B cell (primary cell): ENCODE measurements around the gene C17orf113. TPM values are rescaled to one million over a fixed set of nuclear protein-coding genes. Genes with fewer than 3 reads are reported as not detected.
A peak's percentile ranks its signal among the peaks of the same experiment; 100 is the strongest.

Source experiments
- ATAC-seq: fragments of 200-7000 bp; cut with Tn5 transposase; one replicate; pipeline ENCODE4 v1.10.0; 2021; ENCODE audit warnings: low read depth, mild to moderate bottlenecking, moderate number of reproducible peaks, moderate library complexity
- CTCF ChIA-PET: fragments of 350-600 bp; sonication (Branson Sonifier 250); formaldehyde crosslinking; loops from one replicate; lab custom pipeline; 2021; ENCODE audit warnings: antibody characterized with exemption, inconsistent platforms; lab: Charles Lee
- POLR2A ChIA-PET: fragments of 350-600 bp; sonication (Branson Sonifier 250); formaldehyde crosslinking; loops from one replicate; lab custom pipeline; 2021; ENCODE audit warnings: antibody characterized with exemption; lab: Charles Lee
- DNase-seq: peaks from one replicate; pipeline ENCODE4 v3.0.0; 2013
- H2AFZ ChIP-seq: 2 replicates; pipeline ENCODE4 v1.6.1; 2012; ENCODE audit warnings: mild to moderate bottlenecking, low read depth, low read length; ENCODE audit not compliant: insufficient read depth, poor library complexity, severe bottlenecking
- H3K27ac ChIP-seq, 2 donors: 1 replicate in 1 of 2; 2 replicates in 1 of 2; pipeline ENCODE4 v1.5.1; 2012 to 2013; ENCODE audit warnings: low read length in 2 of 2, mild to moderate bottlenecking in 2 of 2, moderate library complexity in 1 of 2
- H3K27me3 ChIP-seq, 4 experiments: fragments of 200-600 bp in 1 of 4; sonication (generic) in 1 of 4; replicated peaks in 1 of 4; 1 replicate in 2 of 4; 2 replicates in 2 of 4; pipeline versions ENCODE4 v1.6.1 to v1.7.0; 2013 to 2016; ENCODE audit warnings: low read length in 3 of 4, mild to moderate bottlenecking in 2 of 4, mixed read lengths in 1 of 4, moderate library complexity in 1 of 4; ENCODE audit not compliant: insufficient read depth in 4 of 4, control insufficient read depth in 3 of 4; ENCODE audit errors: control extremely low read depth in 1 of 4
- H3K36me3 ChIP-seq, 2 experiments: replicated peaks in 1 of 2; 1 replicate in 1 of 2; 2 replicates in 1 of 2; pipeline versions ENCODE4 v1.6.1 to v1.7.1; 2013; ENCODE audit warnings: low read length in 1 of 2; ENCODE audit not compliant: insufficient read depth in 2 of 2, control insufficient read depth in 1 of 2; ENCODE audit errors: control extremely low read depth in 1 of 2, extremely low read depth in 1 of 2
- H3K4me1 ChIP-seq, 2 donors: fragments of 200-600 bp in 1 of 2; sonication (generic) in 1 of 2; 1 replicate in 1 of 2; 2 replicates in 1 of 2; pipeline versions ENCODE4 v1.5.1 to v1.6.1; 2013 to 2017; ENCODE audit warnings: low read length in 2 of 2; ENCODE audit not compliant: control insufficient read depth in 2 of 2, insufficient read depth in 2 of 2
- H3K4me2 ChIP-seq: replicated peaks from 2 replicates; pipeline ENCODE3; 2012; ENCODE audit warnings: mild to moderate bottlenecking, low read depth, low read length; ENCODE audit not compliant: poor library complexity, severe bottlenecking
- H3K4me3 ChIP-seq, 5 experiments: fragments of 200-600 bp in 1 of 5; sonication (generic) in 1 of 5; 1 replicate in 3 of 5; 2 replicates in 2 of 5; pipeline versions ENCODE4 v1.5.1 to v1.7.0; 2011 to 2016; ENCODE audit warnings: low read length in 4 of 5, mild to moderate bottlenecking in 4 of 5, low read depth in 2 of 5, control low read depth in 1 of 5, moderate library complexity in 1 of 5; ENCODE audit not compliant: insufficient read depth in 1 of 5; ENCODE audit errors: control extremely low read depth in 1 of 5, extremely low read depth in 1 of 5
- H3K79me2 ChIP-seq: fragments of 200-600 bp; sonication (generic); one replicate; pipeline ENCODE4 v1.6.0; 2016; ENCODE audit warnings: low read length; ENCODE audit not compliant: control insufficient read depth, insufficient read depth
- H3K9ac ChIP-seq: fragments of 200-600 bp; sonication (generic); 2 replicates; pipeline ENCODE4 v1.6.1; 2017; ENCODE audit warnings: mild to moderate bottlenecking, low read length, moderate library complexity
- H3K9me3 ChIP-seq, 3 donors: one replicate each; pipeline versions ENCODE4 v1.6.1 to v1.7.1; 2013; ENCODE audit warnings: low read length in 2 of 3; ENCODE audit not compliant: control insufficient read depth in 2 of 3, insufficient read depth in 1 of 3; ENCODE audit errors: control extremely low read depth in 1 of 3
- H4K20me1 ChIP-seq: 2 replicates; pipeline ENCODE4 v1.6.0; 2012; ENCODE audit warnings: mild to moderate bottlenecking, low read length; ENCODE audit not compliant: insufficient read depth, control insufficient read depth, poor library complexity, severe bottlenecking
- H3K27ac Mint-ChIP-seq: one replicate; pipeline ENCODE4 v1.8.0; 2021; ENCODE audit warnings: mixed read lengths
- H3K27me3 Mint-ChIP-seq: one replicate; pipeline ENCODE4 v1.8.0; 2021; ENCODE audit warnings: mixed read lengths
- H3K4me1 Mint-ChIP-seq: one replicate; pipeline ENCODE4 v1.8.0; 2021; ENCODE audit warnings: mixed read lengths
- H3K4me3 Mint-ChIP-seq: one replicate; pipeline ENCODE4 v1.8.0; 2021; ENCODE audit warnings: mixed read lengths
- H3K9me3 Mint-ChIP-seq: one replicate; pipeline ENCODE4 v1.8.0; 2022; ENCODE audit warnings: mixed read lengths; ENCODE audit not compliant: insufficient read depth
- CTCF ChIP-seq: fragments of 200-600 bp; IDR thresholded peaks from one replicate; pipeline ENCODE4 v1.8.0; 2022; ENCODE audit warnings: antibody characterized with exemption, mild to moderate bottlenecking
- EZH2 ChIP-seq: IDR thresholded peaks from 2 replicates; pipeline ENCODE4 v1.6.1; 2012; ENCODE audit warnings: borderline replicate concordance, low read depth, mild to moderate bottlenecking, moderate library complexity, low read length; ENCODE audit not compliant: insufficient read depth, poor library complexity, severe bottlenecking
- WGBS: methylation state at CpG from one replicate; pipeline ENCODE4 v1.1.5; 2013; ENCODE audit warnings: missing lambda C conversion rate; ENCODE audit not compliant: insufficient coverage; 5-methylcytosine and 5-hydroxymethylcytosine counted together
- intact Hi-C: fragments of 100-400 bp; cut with micrococcal nuclease; formaldehyde crosslinking; loops from one replicate; pipeline ENCODE4 v1.10.0; 2022
- polyA plus RNA-seq: library from polyadenylated mRNA; depleted of rRNA; stranded (reverse); fragments of >200 nt; gene quantifications from 2 replicates; pipeline ENCODE4 v1.2.3, GENCODE V29; 2012
- total RNA-seq, 2 donors: library from RNA; stranded (reverse); fragments of 120-200 nt in 1 of 2; gene quantifications; 1 replicate in 1 of 2; 2 replicates in 1 of 2; pipeline versions ENCODE4 v1.2.3 to v1.2.4, GENCODE V29; 2013 to 2022

The C17orf113 gene
- total and polyA plus RNA-seq, 2 donors (not counting 1 experiment from before 2014, with no cell fraction given): 1.2 to 2.1 TPM

DNA sequence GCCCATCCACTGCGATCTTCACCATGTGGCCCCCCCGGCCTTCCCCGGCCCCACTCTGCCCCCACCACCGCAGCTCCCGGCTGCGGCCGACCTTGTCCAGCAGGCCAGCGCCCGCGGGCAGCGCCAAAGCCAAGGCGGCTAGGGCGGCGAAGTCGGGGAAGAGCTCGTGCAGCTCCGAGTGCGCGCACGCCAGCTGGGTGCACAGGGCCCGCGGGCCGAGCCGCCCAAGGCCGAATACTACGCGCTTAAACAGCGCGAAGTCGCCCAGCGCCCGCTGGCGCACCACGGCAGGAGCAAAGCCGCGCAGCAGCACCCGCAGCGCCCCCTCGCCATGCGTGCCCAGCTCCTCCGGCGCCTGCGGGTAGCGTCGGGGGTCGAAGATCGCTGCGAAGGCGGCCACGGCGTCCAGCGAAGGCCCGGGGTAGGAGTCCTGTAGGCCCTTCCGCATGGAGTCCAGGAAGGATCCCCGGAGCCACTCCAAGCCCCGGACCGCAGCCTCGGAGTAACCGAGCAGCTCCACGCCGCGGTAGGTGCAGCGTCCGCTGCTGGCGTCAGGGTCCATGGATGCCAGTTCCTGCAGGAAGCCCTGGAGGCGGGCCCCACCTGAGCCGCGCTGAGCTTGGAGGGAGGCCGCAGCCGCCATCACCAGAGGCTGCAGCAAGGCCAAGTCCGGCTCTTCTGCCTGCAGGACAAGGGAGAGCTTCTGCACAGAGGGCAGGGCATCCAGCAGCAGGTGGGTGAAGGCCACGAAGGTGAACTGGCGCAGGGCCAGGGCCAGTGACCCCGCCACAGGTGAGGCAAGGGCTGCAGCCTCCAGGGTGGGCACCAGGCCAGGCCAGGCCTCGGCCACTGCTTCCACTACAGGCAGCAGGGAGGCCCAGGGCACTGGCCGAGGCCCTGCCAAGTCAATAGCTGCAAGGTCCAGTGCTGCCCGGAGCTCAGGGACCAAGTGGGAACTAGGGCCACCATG lies 10.3 kb downstream of the C17orf113 start:
- Histone ChIP-seq H3K4me3 (no peak overlapping the region), H3K9me3 (no peaks in the 10 kb centered on the region), H3K4me1 (no peaks in the 10 kb centered on the region), H3K36me3 (no peaks in the 10 kb centered on the region), H3K4me2 (peak overlapping the region; percentile 22), H3K27ac (no peak overlapping the region), H3K79me2 (no peaks in the 10 kb centered on the region), H2AFZ (no peak overlapping the region), H3K9ac (no peak overlapping the region), H4K20me1 (no peaks in the 10 kb centered on the region), H3K27me3 (peaks cover 0 to 10% (median 1%) of the 10 kb centered on the region in 4 experiments)
- H3K27me3 Mint-ChIP-seq: peaks cover 6% of the 10 kb centered on the region
- no peak for TF ChIP-seq EZH2
- no peak for TF ChIP-seq CTCF
- intact Hi-C loops: no loop called here
- H3K4me3 Mint-ChIP-seq: no peak overlapping the region
- no peak overlapping the region for H3K27ac Mint-ChIP-seq
- WGBS: 45% methylated on average over 77 of the region's 77 CpGs
- DNase-seq (no peak), ATAC-seq (no peak)
- ChIA-PET POLR2A (no interaction called here), CTCF (interaction anchor here (0.8 kb wide), 2 partner anchors 9 to 43 kb away, joined by 3 read pairs; no protein-coding TSS in a partner anchor)
- no peaks in the 10 kb centered on the region for H3K4me1 Mint-ChIP-seq
- no peaks in the 10 kb centered on the region for H3K9me3 Mint-ChIP-seq
